GM12878 (cell line): ENCODE data around the gene PDGFA.

Source experiments
- CTCF ChIP-seq, 3 experiments: IDR thresholded peaks in 2 of 3; conservative IDR thresholded peaks in 1 of 3; 2 replicates each; pipeline ENCODE4 v1.5.1; 2011; ENCODE audit warnings: low read depth in 3 of 3, low read length in 3 of 3, mild to moderate bottlenecking in 3 of 3, control low read depth in 2 of 3, moderate library complexity in 2 of 3, inconsistent platforms in 1 of 3, mixed read lengths in 1 of 3; ENCODE audit not compliant: control insufficient read depth in 2 of 3, insufficient read depth in 1 of 3; ENCODE audit errors: extremely low read depth in 1 of 3
- JUNB ChIP-seq: IDR thresholded peaks from 2 replicates; pipeline ENCODE4 v1.6.1; 2016; ENCODE audit warnings: antibody characterized with exemption, mild to moderate bottlenecking
- NFIC ChIP-seq: IDR thresholded peaks from 2 replicates; pipeline ENCODE4 v1.6.1; 2012; ENCODE audit warnings: low read depth, mild to moderate bottlenecking, inconsistent platforms, low read length, moderate library complexity
- PAX8 ChIP-seq: fragments of 450-650 bp; IDR thresholded peaks from 2 replicates; pipeline ENCODE4 v1.6.1; 2017; ENCODE audit warnings: mild to moderate bottlenecking, moderate library complexity
- RBBP5 ChIP-seq: fragments of 200-600 bp; sonication (generic); conservative IDR thresholded peaks from 2 replicates; pipeline ENCODE4 v1.6.1; 2016
- TCF12 ChIP-seq: IDR thresholded peaks from 2 replicates; pipeline ENCODE4 v1.6.1; 2011; ENCODE audit warnings: low read depth, mild to moderate bottlenecking, low read length
- USF2 ChIP-seq: IDR thresholded peaks from 2 replicates; pipeline ENCODE4 v1.6.1; 2011; ENCODE audit warnings: low read depth, low read length, improper control_type of control experiment, borderline replicate concordance
- WRNIP1 ChIP-seq: IDR thresholded peaks from 2 replicates; pipeline ENCODE4 v1.6.1; 2011; ENCODE audit warnings: low read depth, low read length, improper control_type of control experiment, borderline replicate concordance
- TF ChIP-seq, protein P1 (sequence below): fragments of 450-650 bp; IDR thresholded peaks from 2 replicates; pipeline ENCODE4 v1.6.1; 2018; ENCODE audit warnings: borderline replicate concordance, mild to moderate bottlenecking; ENCODE audit not compliant: partially characterized antibody

- no peak for TF ChIP-seq TCF12
- no peak for TF ChIP-seq JUNB
- TF ChIP-seq USF2 = no peak
- TF ChIP-seq CTCF (IDR thresholded peaks at IDR 0.05 in 2 of 3, conservative IDR thresholded peaks at IDR 0.05 in 1 of 3; ENCODE audit: control insufficient read depth in 2 of 3, extremely low read depth in 1 of 3, insufficient read depth in 1 of 3, low read depth in 3 of 3, low read length in 3 of 3) = no peak
- no peak for TF ChIP-seq PAX8
- TF ChIP-seq NFIC = no peak
- TF ChIP-seq, protein P1, sequence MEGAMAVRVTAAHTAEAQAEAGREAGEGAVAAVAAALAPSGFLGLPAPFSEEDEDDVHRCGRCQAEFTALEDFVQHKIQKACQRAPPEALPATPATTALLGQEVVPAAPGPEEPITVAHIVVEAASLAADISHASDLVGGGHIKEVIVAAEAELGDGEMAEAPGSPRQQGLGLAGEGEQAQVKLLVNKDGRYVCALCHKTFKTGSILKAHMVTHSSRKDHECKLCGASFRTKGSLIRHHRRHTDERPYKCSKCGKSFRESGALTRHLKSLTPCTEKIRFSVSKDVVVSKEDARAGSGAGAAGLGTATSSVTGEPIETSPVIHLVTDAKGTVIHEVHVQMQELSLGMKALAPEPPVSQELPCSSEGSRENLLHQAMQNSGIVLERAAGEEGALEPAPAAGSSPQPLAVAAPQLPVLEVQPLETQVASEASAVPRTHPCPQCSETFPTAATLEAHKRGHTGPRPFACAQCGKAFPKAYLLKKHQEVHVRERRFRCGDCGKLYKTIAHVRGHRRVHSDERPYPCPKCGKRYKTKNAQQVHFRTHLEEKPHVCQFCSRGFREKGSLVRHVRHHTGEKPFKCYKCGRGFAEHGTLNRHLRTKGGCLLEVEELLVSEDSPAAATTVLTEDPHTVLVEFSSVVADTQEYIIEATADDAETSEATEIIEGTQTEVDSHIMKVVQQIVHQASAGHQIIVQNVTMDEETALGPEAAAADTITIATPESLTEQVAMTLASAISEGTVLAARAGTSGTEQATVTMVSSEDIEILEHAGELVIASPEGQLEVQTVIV = no peak
- no peak for TF ChIP-seq RBBP5
- TF ChIP-seq WRNIP1 = no peak
Measured at GRCh38 chr7:450741-451140, 68.9 kb downstream of the PDGFA start.
